Peyer's patch (tissue), 4 donors: ENCODE data around the gene MED16. TPM values are rescaled to one million over a fixed set of nuclear protein-coding genes. Genes with fewer than 3 reads are reported as not detected.
"Not testable (repeated sequence)": the region's sequence is repeated elsewhere in the genome, so short reads cannot be mapped to it uniquely, and the experiment has no call there.

Source experiments
- DNase-seq, 3 donors: peaks; one replicate each; pipeline ENCODE4 v3.0.0-alpha.2; 2017 to 2019
- H3K27ac ChIP-seq, 4 donors: fragments of 200-600 bp; sonication (generic); one replicate each; pipeline ENCODE4 v1.5.1; 2016 to 2019
- H3K27me3 ChIP-seq, 2 donors: fragments of 200-600 bp; sonication (generic); one replicate each; pipeline ENCODE4 v1.5.1; 2019
- H3K36me3 ChIP-seq, 3 donors: fragments of 200-600 bp; sonication (generic); one replicate each; pipeline ENCODE4 v1.5.1; 2016 to 2019
- H3K4me1 ChIP-seq, 4 donors: fragments of 200-600 bp; sonication (generic); one replicate each; pipeline ENCODE4 v1.5.1; 2016 to 2019
- H3K4me3 ChIP-seq, 4 donors: fragments of 200-600 bp; sonication (generic); 1 replicate in 3 of 4; 2 replicates in 1 of 4; pipeline ENCODE4 v1.5.1; 2016 to 2019; ENCODE audit warnings: mild to moderate bottlenecking in 1 of 4
- H3K9me3 ChIP-seq, 4 donors: fragments of 200-600 bp; sonication (generic); one replicate each; pipeline ENCODE4 v1.5.1; 2016 to 2019; ENCODE audit warnings: mild to moderate bottlenecking in 1 of 4
- CTCF ChIP-seq, 6 experiments: fragments of 450-650 bp in 4 of 6; fragments of 200-600 bp in 2 of 6; sonication (generic) in 1 of 6; IDR thresholded peaks; one replicate each; pipeline ENCODE4 v1.5.1; 2017 to 2019; ENCODE audit warnings: antibody characterized with exemption in 6 of 6, mild to moderate bottlenecking in 3 of 6, moderate library complexity in 1 of 6
- POLR2A ChIP-seq, 2 donors: fragments of 450-650 bp; IDR thresholded peaks; one replicate each; pipeline ENCODE4 v1.5.1; 2017; ENCODE audit warnings: antibody characterized with exemption in 2 of 2, mild to moderate bottlenecking in 2 of 2, moderate library complexity in 2 of 2
- small RNA-seq, 2 donors: library from RNA; depleted of rRNA; stranded (forward); fragments of <200 nt; gene quantifications; one replicate each; pipeline ENCODE3, GENCODE V24; 2016
- total RNA-seq, 4 donors: library from RNA; depleted of rRNA; stranded (reverse); fragments of >200 nt; gene quantifications; one replicate each; pipeline ENCODE4 v1.1.0, GENCODE V29; 2016

The MED16 gene
- total RNA-seq, 4 donors from 2014 or later, result 60.2 to 83.6 (median 65.3) TPM

- peaks cover 0 to 24% of the 10 kb centered on the region in 2 donors for H3K27me3 ChIP-seq
- TF ChIP-seq POLR2A (IDR thresholded peaks at IDR 0.05) (no peak), CTCF (IDR thresholded peaks at IDR 0.05) (no peak)
- DNase-seq, result no peak
- no peaks in the 10 kb centered on the region for H3K36me3 ChIP-seq
- H3K27ac ChIP-seq, result no peak within 1 kb of the TSS
- H3K4me1 ChIP-seq, result peaks cover 0 to 15% (median 11%) of the 10 kb centered on the region in 4 donors
- H3K4me3 ChIP-seq, result peak within 1 kb of the TSS in 3 of 4 donors; percentile 22 to 43 (median 36)
- H3K9me3 ChIP-seq, result no peaks in the 10 kb centered on the region
Measured at GRCh38 chr19:821825-822503, 71.0 kb downstream of the MED16 start, which contains the start of gene PLPPR3. Gene PLPPR3 (minus strand): TSS chr19:821955. CDS start chr19:821559, 396 bp downstream.

GRCh38 chr19:821231-821824, 71.7 kb downstream of the MED16 start:
- TF ChIP-seq CTCF (IDR thresholded peaks at IDR 0.05), result no peak
- no peak for TF ChIP-seq POLR2A (IDR thresholded peaks at IDR 0.05)
- H3K4me3 ChIP-seq, result peak overlapping the region in 3 of 4 donors; percentile 22 to 43 (median 36)
- peaks cover 0 to 15% (median 11%) of the 10 kb centered on the region in 4 donors for H3K4me1 ChIP-seq
- no peaks in the 10 kb centered on the region for H3K9me3 ChIP-seq
- H3K27ac ChIP-seq, result no peak overlapping the region
- H3K27me3 ChIP-seq, result peaks cover 0 to 24% of the 10 kb centered on the region in 2 donors
- no peaks in the 10 kb centered on the region for H3K36me3 ChIP-seq
- no peak for DNase-seq

GRCh38 chr19:820212-820611, 72.8 kb downstream of the MED16 start:
- DNase-seq, H3K36me3 ChIP-seq, H3K27ac ChIP-seq, H3K4me3 ChIP-seq, H3K9me3 ChIP-seq: not testable (repeated sequence)
- Histone ChIP-seq H3K4me1 (peaks cover 0 to 15% (median 11%) of the 10 kb centered on the region in 4 donors), H3K27me3 (peaks cover 0 to 24% of the 10 kb centered on the region in 2 donors)

Small RNA genes within 50 kb of the gene (small RNA-seq; reads per million reads assigned to genes)
- 0 reads per million in 2 donors for gene RNU6-9

Other genes with a start within 250 kb of the MED16 start
- 100 to 1,000 TPM in 3 of 4 donors, 10 to 100 TPM in 1; 83.3 to 119 (median 115) TPM for gene RNF126, start 230.0 kb downstream of the MED16 start, total RNA-seq
- 10 to 100 TPM; 13.8 to 94.9 (median 34.9) TPM for gene FSTL3, start 216.8 kb downstream of the MED16 start, total RNA-seq
- not detected for gene PRSS57, start 197.7 kb downstream of the MED16 start, total RNA-seq
- gene PALM, start 184.3 kb downstream of the MED16 start, total RNA-seq, result 10 to 100 TPM in 3 of 4 donors, 1 to 10 TPM in 1; 7.5 to 33.8 (median 21.6) TPM
- gene MISP, start 142.1 kb downstream of the MED16 start, total RNA-seq, result 100 to 1,000 TPM; 116 to 828 (median 637) TPM
- 100 to 1,000 TPM; 173 to 436 (median 229) TPM for gene PTBP1, start 95.7 kb downstream of the MED16 start, total RNA-seq
- not detected for gene PLPPR3, start 71.2 kb downstream of the MED16 start, total RNA-seq
- not detected for gene AZU1, start 65.3 kb downstream of the MED16 start, total RNA-seq
- gene PRTN3, start 52.2 kb downstream of the MED16 start, total RNA-seq, result not detected
- not detected for gene ELANE, start 40.9 kb downstream of the MED16 start, total RNA-seq
- gene CFD, start 33.5 kb downstream of the MED16 start, total RNA-seq, result 100 to 1,000 TPM; 140 to 403 (median 303) TPM
- gene RNU6-9, start 297 bp upstream of the MED16 start, total RNA-seq, result not detected
- 10 to 100 TPM; 20.8 to 43.5 (median 34.8) TPM for gene R3HDM4, start 20.0 kb upstream of the MED16 start, total RNA-seq
- gene KISS1R, start 24.1 kb upstream of the MED16 start, total RNA-seq, result not detected
- 10 to 100 TPM in 1 of 4 donors, 1 to 10 TPM in 3; 2.8 to 11.0 (median 4.9) TPM for gene ARID3A, start 32.8 kb upstream of the MED16 start, total RNA-seq
- 10 to 100 TPM; 26.4 to 58.8 (median 40.5) TPM for gene WDR18, start 91.2 kb upstream of the MED16 start, total RNA-seq
- not detected for gene GRIN3B, start 107.2 kb upstream of the MED16 start, total RNA-seq
- gene TMEM259, start 127.9 kb upstream of the MED16 start, total RNA-seq, result 100 to 1,000 TPM; 287 to 409 (median 366) TPM
- not detected for gene RNU6-2, start 128.3 kb upstream of the MED16 start, total RNA-seq
- 10 to 100 TPM; 20.6 to 47.0 (median 22.6) TPM for gene CNN2, start 133.4 kb upstream of the MED16 start, total RNA-seq
- gene ABCA7, start 146.9 kb upstream of the MED16 start, total RNA-seq, result 100 to 1,000 TPM in 1 of 4 donors, 10 to 100 TPM in 3; 30.1 to 162 (median 72.1) TPM
- 100 to 1,000 TPM in 2 of 4 donors, 10 to 100 TPM in 2; 82.6 to 187 (median 118) TPM for gene ARHGAP45, start 174.0 kb upstream of the MED16 start, total RNA-seq
- 100 to 1,000 TPM in 2 of 4 donors, 10 to 100 TPM in 2; 74.3 to 107 (median 96.9) TPM for gene POLR2E, start 202.2 kb upstream of the MED16 start, total RNA-seq
- gene GPX4, start 210.8 kb upstream of the MED16 start, total RNA-seq, result 100 to 1,000 TPM; 258 to 493 (median 326) TPM